Measurements from ENCODE around the gene TSPAN9.

DNA sequence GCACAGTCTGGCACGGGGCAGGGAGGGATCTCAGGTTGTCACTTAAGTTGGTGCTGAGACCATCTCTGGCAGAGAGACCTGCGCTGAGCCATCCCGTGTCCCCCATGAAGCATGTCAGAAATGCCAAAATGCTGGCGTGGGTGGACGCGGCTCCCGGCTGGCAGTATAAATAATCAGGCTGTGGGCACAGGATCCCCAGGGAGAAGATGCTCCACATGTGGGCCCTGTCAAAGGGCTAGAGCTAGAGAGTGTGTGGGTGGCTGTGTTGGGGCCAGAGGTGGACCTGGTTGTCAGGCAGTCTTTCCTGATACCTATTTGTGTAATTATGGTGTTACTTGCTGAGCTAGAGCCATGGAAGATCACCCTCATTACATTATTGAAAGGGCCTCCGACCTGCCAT, 189.5 kb downstream of the TSPAN9 start:
- TF ChIP-seq, protein P1, sequence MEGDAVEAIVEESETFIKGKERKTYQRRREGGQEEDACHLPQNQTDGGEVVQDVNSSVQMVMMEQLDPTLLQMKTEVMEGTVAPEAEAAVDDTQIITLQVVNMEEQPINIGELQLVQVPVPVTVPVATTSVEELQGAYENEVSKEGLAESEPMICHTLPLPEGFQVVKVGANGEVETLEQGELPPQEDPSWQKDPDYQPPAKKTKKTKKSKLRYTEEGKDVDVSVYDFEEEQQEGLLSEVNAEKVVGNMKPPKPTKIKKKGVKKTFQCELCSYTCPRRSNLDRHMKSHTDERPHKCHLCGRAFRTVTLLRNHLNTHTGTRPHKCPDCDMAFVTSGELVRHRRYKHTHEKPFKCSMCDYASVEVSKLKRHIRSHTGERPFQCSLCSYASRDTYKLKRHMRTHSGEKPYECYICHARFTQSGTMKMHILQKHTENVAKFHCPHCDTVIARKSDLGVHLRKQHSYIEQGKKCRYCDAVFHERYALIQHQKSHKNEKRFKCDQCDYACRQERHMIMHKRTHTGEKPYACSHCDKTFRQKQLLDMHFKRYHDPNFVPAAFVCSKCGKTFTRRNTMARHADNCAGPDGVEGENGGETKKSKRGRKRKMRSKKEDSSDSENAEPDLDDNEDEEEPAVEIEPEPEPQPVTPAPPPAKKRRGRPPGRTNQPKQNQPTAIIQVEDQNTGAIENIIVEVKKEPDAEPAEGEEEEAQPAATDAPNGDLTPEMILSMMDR (IDR thresholded peaks at IDR 0.05), result no peak
- no peak for TF ChIP-seq POLR2A (IDR thresholded peaks at IDR 0.05; ENCODE audit: low read depth)
